Neural cell (in vitro differentiated cells): ENCODE data around the gene PLEKHA1. TPM values are rescaled to one million over a fixed set of nuclear protein-coding genes. Genes with fewer than 3 reads are reported as not detected.

Experiments
- H2AFZ ChIP-seq: fragments of 200-600, 300-800 bp; sonication (generic), shearing (Covaris generic); 2 replicates; pipeline ENCODE4 v1.6.0; 2014; ENCODE audit warnings: low read depth, mild to moderate bottlenecking, antibody characterized with exemption, low read length, moderate library complexity
- H3F3A ChIP-seq: fragments of 200-600 bp; shearing (Covaris generic); 2 replicates; pipeline ENCODE4 v1.6.1; 2016; ENCODE audit warnings: mild to moderate bottlenecking, moderate library complexity, mixed read lengths, antibody characterized with exemption, low read length; ENCODE audit not compliant: insufficient read depth, poor library complexity, severe bottlenecking
- H3K27ac ChIP-seq: fragments of 200-600, 300-800 bp; sonication (generic), shearing (Covaris generic); 2 replicates; pipeline ENCODE4 v1.5.1; 2014; ENCODE audit warnings: mild to moderate bottlenecking, low read length, moderate library complexity
- H3K27me3 ChIP-seq: fragments of 300-800, 200-600 bp; sonication (generic), shearing (Covaris generic); 2 replicates; pipeline ENCODE4 v1.6.0; 2014; ENCODE audit warnings: mild to moderate bottlenecking, low read depth, low read length, moderate library complexity; ENCODE audit not compliant: insufficient read depth
- H3K36me3 ChIP-seq: fragments of 300-800, 200-600 bp; sonication (generic), shearing (Covaris generic); 2 replicates; pipeline ENCODE4 v1.5.1; 2014; ENCODE audit warnings: mild to moderate bottlenecking, antibody characterized with exemption, low read length, moderate library complexity; ENCODE audit not compliant: insufficient read depth
- H3K4me2 ChIP-seq: fragments of 300-800, 200-600 bp; sonication (generic), shearing (Covaris generic); 2 replicates; pipeline ENCODE4 v1.6.0; 2014; ENCODE audit warnings: mild to moderate bottlenecking, low read length
- H3K4me3 ChIP-seq: fragments of 300-800, 200-600 bp; sonication (generic), shearing (Covaris generic); 2 replicates; pipeline ENCODE4 v1.5.1; 2014; ENCODE audit warnings: mild to moderate bottlenecking, low read length, moderate library complexity
- H3K79me2 ChIP-seq: fragments of 200-600 bp; shearing (Covaris generic); replicated peaks from 2 replicates; pipeline ENCODE4 v1.6.0; 2014; ENCODE audit warnings: mild to moderate bottlenecking, low read length, moderate library complexity; ENCODE audit not compliant: insufficient read depth
- H3K9ac ChIP-seq: fragments of 300-800, 200-600 bp; sonication (generic), shearing (Covaris generic); 2 replicates; pipeline ENCODE4 v1.6.1; 2016; ENCODE audit warnings: mild to moderate bottlenecking, low read length, mixed read lengths
- H3K9me2 ChIP-seq: fragments of 200-600 bp; shearing (Covaris generic); 2 replicates; pipeline ENCODE4 v1.6.1; 2016; ENCODE audit warnings: mild to moderate bottlenecking, low read length, mixed read lengths; ENCODE audit not compliant: insufficient read depth
- H3K9me3 ChIP-seq: fragments of 200-600, 300-800 bp; sonication (generic), shearing (Covaris generic); 2 replicates; pipeline ENCODE4 v1.6.1; 2016; ENCODE audit warnings: mild to moderate bottlenecking, mixed run types, low read length, moderate library complexity, mixed read lengths
- H4K20me1 ChIP-seq: fragments of 200-600 bp; shearing (Covaris generic); 2 replicates; pipeline ENCODE4 v1.6.1; 2016; ENCODE audit warnings: mild to moderate bottlenecking, mixed run types; ENCODE audit not compliant: insufficient read depth
- CTCF ChIP-seq: fragments of 450-650 bp; IDR thresholded peaks from 2 replicates; pipeline ENCODE4 v1.5.1; 2014; ENCODE audit warnings: antibody characterized with exemption, mild to moderate bottlenecking, moderate library complexity; ENCODE audit not compliant: poor library complexity, severe bottlenecking
- EP300 ChIP-seq: fragments of 450-650 bp; conservative IDR thresholded peaks from 2 replicates; pipeline ENCODE4 v1.6.1; 2014; ENCODE audit warnings: antibody characterized with exemption, mild to moderate bottlenecking, moderate library complexity; ENCODE audit not compliant: poor library complexity, severe bottlenecking
- EZH2 ChIP-seq: fragments of 200-600, 300-800 bp; shearing (Covaris generic), sonication (generic); IDR thresholded peaks from 2 replicates; pipeline ENCODE4 v1.6.1; 2014; ENCODE audit warnings: antibody characterized with exemption, low read length, borderline replicate concordance, mild to moderate bottlenecking; ENCODE audit not compliant: insufficient read depth, poor library complexity, severe bottlenecking
- MXI1 ChIP-seq: fragments of 450-650 bp; conservative IDR thresholded peaks from 2 replicates; pipeline ENCODE4 v1.6.1; 2014; ENCODE audit warnings: antibody characterized with exemption, mild to moderate bottlenecking; ENCODE audit not compliant: poor library complexity, severe bottlenecking
- POLR2AphosphoS5 ChIP-seq: IDR thresholded peaks from 2 replicates; pipeline ENCODE4 v1.6.1; 2012
- RAD21 ChIP-seq: fragments of 450-650 bp; conservative IDR thresholded peaks from 2 replicates; pipeline ENCODE4 v1.6.1; 2014; ENCODE audit warnings: antibody characterized with exemption, mild to moderate bottlenecking, moderate library complexity
- REST ChIP-seq: IDR thresholded peaks from 2 replicates; pipeline ENCODE4 v1.6.1; 2012; ENCODE audit warnings: borderline replicate concordance
- SMC3 ChIP-seq: fragments of 450-650 bp; conservative IDR thresholded peaks from 2 replicates; pipeline ENCODE4 v1.6.1; 2014; ENCODE audit warnings: antibody characterized with exemption, mild to moderate bottlenecking, moderate library complexity; ENCODE audit not compliant: poor library complexity
- TAF1 ChIP-seq: IDR thresholded peaks from 2 replicates; pipeline ENCODE4 v1.6.1; 2012; ENCODE audit warnings: low read depth
- polyA plus RNA-seq: library from polyadenylated mRNA; depleted of rRNA; stranded (reverse); fragments of >200 nt; gene quantifications from 2 replicates; pipeline ENCODE4 v1.2.3, GENCODE V29; 2014

Gene PLEKHA1
- polyA plus RNA-seq, 1 donor from 2014 or later, result 91.9 TPM

GRCh38 chr10:122407375-122408125, 33.0 kb downstream of the PLEKHA1 start:
- H3K9ac ChIP-seq, result no peak overlapping the region
- no peaks in the 10 kb centered on the region for H3K27me3 ChIP-seq
- no peaks in the 10 kb centered on the region for H3K9me2 ChIP-seq
- H2AFZ ChIP-seq, result no peak overlapping the region
- no peak overlapping the region for H3K27ac ChIP-seq
- no peak for TF ChIP-seq CTCF
- TF ChIP-seq POLR2AphosphoS5, result no peak
- TF ChIP-seq SMC3, result no peak
- TF ChIP-seq EZH2, result no peak
- TF ChIP-seq TAF1, result no peak
- no peak for TF ChIP-seq EP300
- TF ChIP-seq REST, result no peak
- no peak for TF ChIP-seq RAD21
- peaks cover 5% of the 10 kb centered on the region for H3K36me3 ChIP-seq
- no peaks in the 10 kb centered on the region for H4K20me1 ChIP-seq
- no peak overlapping the region for H3K4me2 ChIP-seq
- H3K4me3 ChIP-seq, result no peak overlapping the region
- H3F3A ChIP-seq, result no peaks in the 10 kb centered on the region
- no peaks in the 10 kb centered on the region for H3K9me3 ChIP-seq
- no peaks in the 10 kb centered on the region for H3K79me2 ChIP-seq

DNA sequence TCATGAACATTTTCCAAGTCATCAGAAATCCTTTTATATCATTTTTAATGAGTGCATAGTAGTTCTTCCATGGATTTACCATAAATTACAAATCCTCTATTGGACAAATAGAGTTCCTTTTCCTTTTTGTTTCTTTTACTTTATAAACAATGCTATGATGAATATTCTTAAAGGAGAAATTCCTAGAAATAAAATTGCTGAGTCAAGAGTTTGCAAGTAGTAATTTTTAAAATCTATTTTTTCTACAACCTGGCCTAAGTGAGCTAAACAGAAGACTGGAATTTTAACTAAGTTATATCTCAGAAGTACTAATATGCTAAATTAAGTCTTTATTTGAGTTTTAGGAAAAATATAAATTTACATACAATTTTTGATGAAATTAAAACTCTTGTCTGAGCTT, 38.8 kb downstream of the PLEKHA1 start:
- H3K36me3 ChIP-seq, result no peaks in the 10 kb centered on the region
- no peaks in the 10 kb centered on the region for H3K9me3 ChIP-seq
- TF ChIP-seq REST, result no peak
- TF ChIP-seq EZH2, result no peak
- no peak for TF ChIP-seq EP300
- no peak for TF ChIP-seq SMC3
- no peak for TF ChIP-seq POLR2AphosphoS5
- TF ChIP-seq TAF1, result no peak
- TF ChIP-seq MXI1, result no peak
- TF ChIP-seq RAD21, result no peak
- no peak for TF ChIP-seq CTCF
- H3K9me2 ChIP-seq, result no peaks in the 10 kb centered on the region
- no peak overlapping the region for H3K4me2 ChIP-seq
- no peak overlapping the region for H2AFZ ChIP-seq
- no peaks in the 10 kb centered on the region for H4K20me1 ChIP-seq
- no peaks in the 10 kb centered on the region for H3F3A ChIP-seq
- H3K79me2 ChIP-seq, result no peaks in the 10 kb centered on the region
- H3K4me3 ChIP-seq, result no peak overlapping the region
- H3K27me3 ChIP-seq, result no peaks in the 10 kb centered on the region
- H3K27ac ChIP-seq, result no peak overlapping the region
- no peak overlapping the region for H3K9ac ChIP-seq
